Measurements from ENCODE around the gene ZDHHC20. TPM values are rescaled to one million over a fixed set of nuclear protein-coding genes. Genes with fewer than 3 reads are reported as not detected.

Gene ZDHHC20
- total RNA-seq, 1 donor from 2014 or later = 82.0 TPM

DNA sequence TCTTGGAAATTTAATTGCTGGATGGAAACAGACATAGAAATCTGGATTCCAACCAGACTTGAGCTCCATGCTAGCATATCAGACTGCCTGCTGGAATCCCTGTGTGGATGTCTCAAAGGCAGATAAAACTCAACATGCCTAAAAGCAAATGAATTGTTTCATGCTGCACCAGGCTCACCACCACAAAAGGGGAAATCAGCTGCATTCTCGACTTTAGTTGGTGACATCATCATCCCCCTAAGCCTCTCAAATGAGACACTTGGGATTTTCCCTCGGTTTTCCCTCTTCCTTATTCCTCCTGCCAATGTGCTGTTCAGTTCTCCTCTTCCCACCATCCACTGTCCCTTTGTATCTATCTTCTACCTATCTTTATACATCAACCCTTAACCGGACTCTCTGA is 134.3 kb downstream of the ZDHHC20 start:
- no peak for DNase-seq
- ATAC-seq = no peak
- no peaks in the 10 kb centered on the region for H3K9me3 ChIP-seq

GRCh38 chr13:21322988-21323387 is 136.1 kb downstream of the ZDHHC20 start:
- H3K36me3 ChIP-seq = no peaks in the 10 kb centered on the region
- ATAC-seq = no peak
- intact Hi-C loops (cut with DNase I) = no loop called here

More for the DNA sequence above, 134.3 kb downstream of the ZDHHC20 start:
- Histone ChIP-seq H3K4me1 (no peaks in the 10 kb centered on the region), H3K27ac (no peak overlapping the region), H3K36me3 (no peaks in the 10 kb centered on the region), H3K27me3 (ENCODE audit: low read depth) (no peaks in the 10 kb centered on the region), H3K4me3 (no peak overlapping the region)
- TF ChIP-seq CTCF (IDR thresholded peaks at IDR 0.05) = no peak
- intact Hi-C loops (cut with DNase I) = no loop called here

More at GRCh38 chr13:21322988-21323387, 136.1 kb downstream of the ZDHHC20 start:
- no peak overlapping the region for H3K27ac ChIP-seq
- no peak overlapping the region for H3K4me3 ChIP-seq
- no peaks in the 10 kb centered on the region for H3K27me3 ChIP-seq (ENCODE audit: low read depth)
- H3K9me3 ChIP-seq = no peaks in the 10 kb centered on the region
- TF ChIP-seq CTCF (IDR thresholded peaks at IDR 0.05) = no peak
- no peak for DNase-seq
- H3K4me1 ChIP-seq = no peaks in the 10 kb centered on the region

Other genes starting within 250 kb of the ZDHHC20 start
- 34.8 TPM for gene MICU2, start 144.9 kb upstream of the ZDHHC20 start, total RNA-seq
- 1.6 TPM for gene FGF9, start 211.8 kb upstream of the ZDHHC20 start, total RNA-seq